Hepatocyte (in vitro differentiated cells): ENCODE measurements around the gene EIF4EBP3.

Source experiments
- EZH2 ChIP-seq: fragments of 200-600 bp; sonication (generic); IDR thresholded peaks from 2 replicates; pipeline ENCODE4 v1.6.1; 2016; ENCODE audit warnings: antibody characterized with exemption, mild to moderate bottlenecking, borderline replicate concordance
- EZH2phosphoT487 ChIP-seq: fragments of 200-600 bp; sonication (generic); IDR thresholded peaks from one replicate; pipeline ENCODE4 v1.6.1; 2018; ENCODE audit warnings: antibody characterized with exemption, mild to moderate bottlenecking, low read depth, moderate library complexity; ENCODE audit not compliant: unreplicated experiment, severe bottlenecking
- TF ChIP-seq, protein P1 (sequence below): fragments of 200-600 bp; sonication (generic); IDR thresholded peaks from 2 replicates; pipeline ENCODE4 v1.5.1; 2016; ENCODE audit warnings: antibody characterized with exemption, mild to moderate bottlenecking; ENCODE audit not compliant: poor library complexity

DNA sequence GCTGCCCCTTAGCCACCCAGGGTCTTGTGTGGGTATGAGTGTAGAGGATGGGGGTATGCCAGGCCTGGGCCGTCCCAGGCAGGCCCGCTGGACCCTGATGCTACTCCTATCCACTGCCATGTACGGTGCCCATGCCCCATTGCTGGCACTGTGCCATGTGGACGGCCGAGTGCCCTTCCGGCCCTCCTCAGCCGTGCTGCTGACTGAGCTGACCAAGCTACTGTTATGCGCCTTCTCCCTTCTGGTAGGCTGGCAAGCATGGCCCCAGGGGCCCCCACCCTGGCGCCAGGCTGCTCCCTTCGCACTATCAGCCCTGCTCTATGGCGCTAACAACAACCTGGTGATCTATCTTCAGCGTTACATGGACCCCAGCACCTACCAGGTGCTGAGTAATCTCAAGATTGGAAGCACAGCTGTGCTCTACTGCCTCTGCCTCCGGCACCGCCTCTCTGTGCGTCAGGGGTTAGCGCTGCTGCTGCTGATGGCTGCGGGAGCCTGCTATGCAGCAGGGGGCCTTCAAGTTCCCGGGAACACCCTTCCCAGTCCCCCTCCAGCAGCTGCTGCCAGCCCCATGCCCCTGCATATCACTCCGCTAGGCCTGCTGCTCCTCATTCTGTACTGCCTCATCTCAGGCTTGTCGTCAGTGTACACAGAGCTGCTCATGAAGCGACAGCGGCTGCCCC lies 19.8 kb downstream of the EIF4EBP3 start:
- TF ChIP-seq, protein P1, sequence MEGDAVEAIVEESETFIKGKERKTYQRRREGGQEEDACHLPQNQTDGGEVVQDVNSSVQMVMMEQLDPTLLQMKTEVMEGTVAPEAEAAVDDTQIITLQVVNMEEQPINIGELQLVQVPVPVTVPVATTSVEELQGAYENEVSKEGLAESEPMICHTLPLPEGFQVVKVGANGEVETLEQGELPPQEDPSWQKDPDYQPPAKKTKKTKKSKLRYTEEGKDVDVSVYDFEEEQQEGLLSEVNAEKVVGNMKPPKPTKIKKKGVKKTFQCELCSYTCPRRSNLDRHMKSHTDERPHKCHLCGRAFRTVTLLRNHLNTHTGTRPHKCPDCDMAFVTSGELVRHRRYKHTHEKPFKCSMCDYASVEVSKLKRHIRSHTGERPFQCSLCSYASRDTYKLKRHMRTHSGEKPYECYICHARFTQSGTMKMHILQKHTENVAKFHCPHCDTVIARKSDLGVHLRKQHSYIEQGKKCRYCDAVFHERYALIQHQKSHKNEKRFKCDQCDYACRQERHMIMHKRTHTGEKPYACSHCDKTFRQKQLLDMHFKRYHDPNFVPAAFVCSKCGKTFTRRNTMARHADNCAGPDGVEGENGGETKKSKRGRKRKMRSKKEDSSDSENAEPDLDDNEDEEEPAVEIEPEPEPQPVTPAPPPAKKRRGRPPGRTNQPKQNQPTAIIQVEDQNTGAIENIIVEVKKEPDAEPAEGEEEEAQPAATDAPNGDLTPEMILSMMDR: no peak
- TF ChIP-seq EZH2phosphoT487 (no peak), EZH2 (no peak)
